MM.1S (cell line): ENCODE results near the gene PROK1.

Source experiments
- EZH2 ChIP-seq: fragments of 300-600 bp; sonication (generic); optimal IDR thresholded peaks from 2 replicates; pipeline ENCODE3; 2017; ENCODE audit warnings: low read depth, mild to moderate bottlenecking, antibody characterized with exemption, low read length, mixed read lengths
- EZH2phosphoT487 ChIP-seq: fragments of 300-600 bp; sonication (generic); IDR thresholded peaks from 2 replicates; pipeline ENCODE4 v1.6.1; 2018; ENCODE audit warnings: antibody characterized with exemption, low read length
- TF ChIP-seq, protein P1 (sequence below): fragments of 300-600 bp; sonication (generic); IDR thresholded peaks from 2 replicates; pipeline ENCODE4 v1.5.1; 2016; ENCODE audit warnings: antibody characterized with exemption, low read length, mixed read lengths

DNA sequence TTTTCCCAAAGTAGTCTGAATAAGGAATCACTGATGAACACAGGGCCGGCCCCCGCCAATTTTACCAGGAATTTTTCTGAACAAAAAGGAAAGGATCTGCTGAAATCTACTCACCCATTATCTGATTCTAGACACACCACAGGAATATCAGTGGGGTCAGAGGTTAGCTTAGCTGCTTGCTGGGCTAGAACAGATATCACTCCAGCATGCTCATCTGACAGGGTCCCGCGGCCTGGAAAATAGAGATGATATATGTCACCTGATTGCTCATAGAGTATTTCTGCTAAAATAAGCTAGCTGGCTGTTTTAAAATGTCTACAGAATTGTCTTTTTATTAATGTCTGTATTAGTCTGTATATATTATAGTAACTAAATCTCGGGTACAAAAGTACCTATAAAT is 47.1 kb upstream of the PROK1 start:
- TF ChIP-seq, protein P1, sequence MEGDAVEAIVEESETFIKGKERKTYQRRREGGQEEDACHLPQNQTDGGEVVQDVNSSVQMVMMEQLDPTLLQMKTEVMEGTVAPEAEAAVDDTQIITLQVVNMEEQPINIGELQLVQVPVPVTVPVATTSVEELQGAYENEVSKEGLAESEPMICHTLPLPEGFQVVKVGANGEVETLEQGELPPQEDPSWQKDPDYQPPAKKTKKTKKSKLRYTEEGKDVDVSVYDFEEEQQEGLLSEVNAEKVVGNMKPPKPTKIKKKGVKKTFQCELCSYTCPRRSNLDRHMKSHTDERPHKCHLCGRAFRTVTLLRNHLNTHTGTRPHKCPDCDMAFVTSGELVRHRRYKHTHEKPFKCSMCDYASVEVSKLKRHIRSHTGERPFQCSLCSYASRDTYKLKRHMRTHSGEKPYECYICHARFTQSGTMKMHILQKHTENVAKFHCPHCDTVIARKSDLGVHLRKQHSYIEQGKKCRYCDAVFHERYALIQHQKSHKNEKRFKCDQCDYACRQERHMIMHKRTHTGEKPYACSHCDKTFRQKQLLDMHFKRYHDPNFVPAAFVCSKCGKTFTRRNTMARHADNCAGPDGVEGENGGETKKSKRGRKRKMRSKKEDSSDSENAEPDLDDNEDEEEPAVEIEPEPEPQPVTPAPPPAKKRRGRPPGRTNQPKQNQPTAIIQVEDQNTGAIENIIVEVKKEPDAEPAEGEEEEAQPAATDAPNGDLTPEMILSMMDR = no peak
- TF ChIP-seq EZH2 (no peak), EZH2phosphoT487 (no peak)
